Measurements from ENCODE around the gene AGBL5. TPM values are rescaled to one million over a fixed set of nuclear protein-coding genes. Genes with fewer than 3 reads are reported as not detected.

AGBL5 gene
- total RNA-seq, 4 donors from 2014 or later = 4.9 to 6.2 (median 5.7) TPM

- no peak for DNase-seq
- TF ChIP-seq POLR2A (IDR thresholded peaks at IDR 0.05) = no peak
- no peak for TF ChIP-seq CTCF (IDR thresholded peaks at IDR 0.05 in 4 of 5, conservative IDR thresholded peaks at IDR 0.05 in 1 of 5)
- no peak overlapping the region for H3K4me3 ChIP-seq
- H3K27ac ChIP-seq = no peak overlapping the region
- H3K4me1 ChIP-seq = peaks cover 12 to 15% of the 10 kb centered on the region in 2 donors
- H3K9me3 ChIP-seq = no peaks in the 10 kb centered on the region
- no peaks in the 10 kb centered on the region for H3K27me3 ChIP-seq
- in situ Hi-C loops (cut with MboI; ENCODE audit: low sequenced_read_pairs in 4 of 4) (loop anchor here in 3 of 4 donors (10.0 kb wide), 1 partner anchor 45 kb away; the partner anchor contains the start of gene KHK (in 3 of the 3)), intact Hi-C loops (cut with DNase I; ENCODE audit: low total_unique reads) (no loop called here)
- no peak for ATAC-seq
- peaks cover 0 to 69% of the 10 kb centered on the region in 2 donors for H3K36me3 ChIP-seq
These were observed 12.0 kb upstream of the AGBL5 start for GRCh38 chr2:27039426-27039825.

- DNase-seq = no peak
- Histone ChIP-seq H3K36me3 (peaks cover 0 to 66% of the 10 kb centered on the region in 2 donors), H3K9me3 (no peaks in the 10 kb centered on the region), H3K4me1 (peaks cover 10 to 12% of the 10 kb centered on the region in 2 donors), H3K27ac (no peak overlapping the region), H3K27me3 (no peaks in the 10 kb centered on the region), H3K4me3 (no peak overlapping the region)
- in situ Hi-C loops (cut with MboI; ENCODE audit: low sequenced_read_pairs in 4 of 4) = loop anchor here in 3 of 4 donors (10.0 kb wide), 1 partner anchor 45 kb away; the partner anchor contains the start of gene KHK (in 3 of the 3)
- intact Hi-C loops (cut with DNase I; ENCODE audit: low total_unique reads) = no loop called here
- ATAC-seq = no peak
- no peak for TF ChIP-seq CTCF (IDR thresholded peaks at IDR 0.05 in 4 of 5, conservative IDR thresholded peaks at IDR 0.05 in 1 of 5)
- no peak for TF ChIP-seq POLR2A (IDR thresholded peaks at IDR 0.05)
These were observed 11.6 kb upstream of the AGBL5 start for GRCh38 chr2:27039871-27040270.

- ATAC-seq = no peak
- intact Hi-C loops (cut with DNase I; ENCODE audit: low total_unique reads) (no loop called here), in situ Hi-C loops (cut with MboI; ENCODE audit: low sequenced_read_pairs in 4 of 4) (no loop called here)
- Histone ChIP-seq H3K4me1 (peaks cover 10 to 12% of the 10 kb centered on the region in 2 donors), H3K27me3 (no peaks in the 10 kb centered on the region), H3K27ac (no peak overlapping the region), H3K4me3 (no peak overlapping the region), H3K9me3 (no peaks in the 10 kb centered on the region), H3K36me3 (peaks cover 0 to 62% of the 10 kb centered on the region in 2 donors)
- no peak for TF ChIP-seq CTCF (IDR thresholded peaks at IDR 0.05 in 4 of 5, conservative IDR thresholded peaks at IDR 0.05 in 1 of 5)
- no peak for TF ChIP-seq POLR2A (IDR thresholded peaks at IDR 0.05)
- DNase-seq = no peak
These were observed 11.2 kb upstream of the AGBL5 start for GRCh38 chr2:27040282-27040681.

DNA sequence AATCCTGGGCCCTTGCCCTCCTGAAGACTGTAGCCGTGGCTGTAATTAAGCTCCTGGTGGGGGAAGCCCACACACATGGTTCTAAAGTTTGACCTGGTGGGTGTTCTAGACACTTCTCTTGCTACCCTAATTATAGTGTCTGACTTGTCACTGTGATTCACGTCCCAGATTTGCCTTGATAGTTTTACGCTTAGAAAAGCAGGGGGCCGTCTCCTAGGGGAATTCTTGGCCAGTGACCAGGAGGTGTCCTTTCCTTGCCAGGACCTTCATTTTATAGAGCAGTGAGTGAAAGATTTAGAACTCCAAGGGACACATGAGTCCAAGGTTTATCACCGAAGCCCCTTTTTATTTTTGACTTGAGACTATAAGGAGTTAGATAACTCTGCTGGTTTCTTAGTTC lies 9.7 kb upstream of the AGBL5 start:
- Histone ChIP-seq H3K36me3 (peaks cover 0 to 47% of the 10 kb centered on the region in 2 donors), H3K9me3 (no peaks in the 10 kb centered on the region), H3K27me3 (no peaks in the 10 kb centered on the region), H3K4me3 (no peak overlapping the region), H3K27ac (peak overlapping the region; percentile 34 to 74 (median 52)), H3K4me1 (peaks cover 10 to 12% of the 10 kb centered on the region in 2 donors)
- no peak for TF ChIP-seq CTCF (IDR thresholded peaks at IDR 0.05 in 4 of 5, conservative IDR thresholded peaks at IDR 0.05 in 1 of 5)
- no peak for TF ChIP-seq POLR2A (IDR thresholded peaks at IDR 0.05)
- intact Hi-C loops (cut with DNase I; ENCODE audit: low total_unique reads) = no loop called here
- DNase-seq = no peak
- ATAC-seq = peak; percentile 59 to 67
- in situ Hi-C loops (cut with MboI; ENCODE audit: low sequenced_read_pairs in 4 of 4) = no loop called here

DNA sequence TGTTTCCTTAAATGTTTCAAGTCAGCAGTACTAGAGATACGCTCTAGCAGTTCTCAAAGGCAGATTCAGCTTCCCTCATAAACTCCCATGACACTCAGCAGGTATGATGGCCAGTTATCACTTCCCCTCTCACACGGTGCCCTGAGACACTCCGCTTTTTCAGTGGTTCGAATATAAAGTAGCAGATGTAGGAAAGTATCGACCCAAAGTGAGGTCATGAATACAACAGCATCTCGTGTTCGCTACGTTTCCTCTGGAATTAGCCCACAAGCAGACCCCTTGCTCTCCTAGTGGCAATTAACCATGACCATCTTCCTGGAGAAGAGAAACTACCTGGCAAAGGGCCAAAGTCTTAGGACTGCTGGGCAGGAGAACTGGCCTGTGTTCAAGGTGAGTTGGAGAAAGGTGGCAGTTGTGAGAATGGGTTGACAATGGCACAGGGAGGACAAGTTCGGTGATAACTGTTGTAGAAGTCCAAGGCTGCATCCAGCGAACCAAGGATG lies 9.3 kb upstream of the AGBL5 start:
- Histone ChIP-seq H3K27ac (peak overlapping the region; percentile 34 to 74 (median 52)), H3K27me3 (no peaks in the 10 kb centered on the region), H3K4me3 (no peak overlapping the region), H3K36me3 (peaks cover 0 to 43% of the 10 kb centered on the region in 2 donors), H3K4me1 (peaks cover 10 to 12% of the 10 kb centered on the region in 2 donors), H3K9me3 (no peaks in the 10 kb centered on the region)
- TF ChIP-seq CTCF (IDR thresholded peaks at IDR 0.05 in 4 of 5, conservative IDR thresholded peaks at IDR 0.05 in 1 of 5) (no peak), POLR2A (IDR thresholded peaks at IDR 0.05) (no peak)
- in situ Hi-C loops (cut with MboI; ENCODE audit: low sequenced_read_pairs in 4 of 4) = no loop called here
- DNase-seq (no peak), ATAC-seq (no peak)
- intact Hi-C loops (cut with DNase I; ENCODE audit: low total_unique reads) = no loop called here

Data from gastrocnemius medialis (tissue), 4 donors.